Erythroblast (primary cell): ENCODE measurements around the gene CTNND2.

Source experiments
- GATA1 ChIP-seq: IDR thresholded peaks from 2 replicates; pipeline ENCODE4 v1.6.1; 2011; ENCODE audit warnings: low read depth, mild to moderate bottlenecking, control low read depth, low read length, moderate library complexity
- POLR2A ChIP-seq: IDR thresholded peaks from 2 replicates; pipeline ENCODE4 v1.6.1; 2011; ENCODE audit warnings: mild to moderate bottlenecking, low read length

GRCh38 chr5:11324521-11325289 is 579.5 kb downstream of the CTNND2 start:
- TF ChIP-seq POLR2A (no peak), GATA1 (no peak)
